ENCODE data around the gene ADAP1. TPM values are rescaled to one million over a fixed set of nuclear protein-coding genes. Genes with fewer than 3 reads are reported as not detected.
A peak's percentile ranks its signal among the peaks of the same experiment; 100 is the strongest.

ADAP1 gene
- total and polyA plus RNA-seq, 2 donors = 6.2 to 9.4 TPM

DNA sequence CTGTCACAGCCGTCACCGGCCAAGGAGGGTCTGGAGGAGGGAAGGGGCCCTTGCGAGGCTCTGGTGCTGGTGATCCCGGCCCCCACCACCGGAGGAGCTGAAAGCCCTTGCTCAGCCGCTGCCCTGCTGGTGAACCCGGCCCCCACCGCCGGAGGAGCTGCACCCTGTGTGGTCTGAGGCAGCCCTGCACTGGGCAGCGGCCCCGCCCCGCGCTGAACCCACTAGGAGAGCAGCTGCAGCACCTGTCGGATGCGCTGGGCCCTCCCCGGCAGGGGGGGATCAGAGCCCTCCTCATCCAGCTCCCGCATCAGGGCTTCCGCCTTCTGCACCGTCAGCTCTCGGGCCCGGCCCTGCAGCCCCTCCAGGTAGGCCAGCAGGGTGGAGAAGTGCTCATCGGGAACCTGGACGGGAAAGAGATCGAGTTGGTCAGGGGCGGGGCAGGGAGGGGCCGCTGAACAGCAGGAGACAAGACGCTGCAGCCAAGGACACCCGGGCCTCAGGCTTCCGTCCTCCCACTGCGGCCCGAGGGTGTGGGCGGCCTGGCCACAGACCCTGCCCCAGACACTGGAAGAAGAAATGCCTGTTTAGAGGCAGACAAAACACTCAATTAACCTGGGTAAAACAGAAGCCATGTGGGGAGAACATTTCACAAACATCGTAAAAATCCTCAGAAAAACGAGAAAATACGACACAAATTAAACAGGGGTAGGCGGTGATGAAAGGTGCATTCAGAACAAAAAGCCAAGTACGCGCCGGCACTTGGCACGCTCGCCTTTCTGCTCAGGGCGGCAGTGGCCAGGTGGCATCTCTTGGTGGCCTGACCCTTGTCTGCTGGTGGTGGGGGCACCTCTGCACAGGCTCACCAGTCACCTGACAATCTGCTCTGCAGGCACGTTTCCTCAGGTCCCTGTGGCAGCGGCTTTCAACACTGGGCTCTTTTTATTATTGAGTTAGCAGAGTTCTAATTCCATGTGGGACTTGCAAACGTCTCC, 43.2 kb upstream of the ADAP1 start:
- H3K9me3 ChIP-seq (ENCODE audit: control insufficient read depth in 2 of 2, insufficient read depth in 1 of 2, low read length in 1 of 2) = no peaks in the 10 kb centered on the region
- no peak overlapping the region for H3K4me3 ChIP-seq (ENCODE audit: low read length in 2 of 2)
- no peaks in the 10 kb centered on the region for H3K27me3 ChIP-seq (ENCODE audit: control insufficient read depth in 2 of 2, insufficient read depth in 1 of 2, low read length in 1 of 2)
- no peak for DNase-seq (ENCODE audit: low read depth in 6 of 9, low spot score in 9 of 9)
- no peak overlapping the region for H3K27ac ChIP-seq (ENCODE audit: low read depth in 1 of 2, low read length in 1 of 2)
- peaks cover 0 to 7% of the 10 kb centered on the region in 2 donors for H3K4me1 ChIP-seq (ENCODE audit: control insufficient read depth in 2 of 2, insufficient read depth in 2 of 2, low read length in 2 of 2)
- peaks cover 0 to 12% of the 10 kb centered on the region in 2 donors for H3K36me3 ChIP-seq (ENCODE audit: control insufficient read depth in 2 of 2, insufficient read depth in 2 of 2, low read length in 1 of 2)
- 97% methylated on average over 45 of the region's 45 CpGs for WGBS

DNA sequence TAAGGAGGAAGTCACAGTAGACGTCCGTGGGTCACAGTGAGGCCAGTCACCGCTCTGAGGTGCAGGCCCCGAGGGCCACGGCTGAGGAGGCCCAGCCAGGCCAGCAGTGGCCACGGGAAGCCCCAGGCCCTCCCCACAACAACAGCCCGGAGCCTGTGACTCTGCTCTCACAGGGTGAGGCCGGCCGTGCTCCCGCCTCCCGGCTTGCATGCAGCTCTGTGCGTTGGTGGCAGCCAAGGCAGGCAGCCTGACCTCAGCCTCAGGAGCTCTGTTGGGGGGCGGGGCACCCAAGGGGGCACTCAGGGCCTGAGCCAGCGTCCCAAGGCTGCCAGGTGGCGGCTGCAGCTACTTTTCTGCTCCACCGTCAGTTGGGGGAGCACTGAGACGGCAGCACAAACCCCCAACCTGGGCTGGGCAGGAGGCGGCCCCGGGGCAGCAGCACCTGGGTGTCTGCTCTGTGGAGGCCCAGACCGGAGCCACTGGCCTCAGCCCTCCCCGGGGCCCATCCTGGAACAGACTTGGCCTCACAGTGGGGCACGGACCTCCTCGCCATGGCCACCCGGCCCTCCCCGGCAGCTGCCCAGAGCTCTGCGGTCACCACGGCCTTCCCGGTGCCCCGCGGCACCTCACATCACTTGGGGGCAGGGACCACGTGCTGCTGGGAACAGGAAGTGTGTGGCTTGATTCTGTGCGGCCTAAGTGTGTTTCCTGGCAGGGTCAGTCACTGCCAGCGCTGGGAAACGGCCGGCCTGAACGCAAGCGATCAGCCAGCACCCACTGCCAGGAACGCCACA, 41.8 kb upstream of the ADAP1 start:
- H3K36me3 ChIP-seq (ENCODE audit: control insufficient read depth in 2 of 2, insufficient read depth in 2 of 2, low read length in 1 of 2) = peaks cover 0 to 12% of the 10 kb centered on the region in 2 donors
- WGBS = 89% methylated on average over 38 of the region's 38 CpGs
- H3K4me3 ChIP-seq (ENCODE audit: low read length in 2 of 2) = no peak overlapping the region
- peaks cover 0 to 7% of the 10 kb centered on the region in 2 donors for H3K4me1 ChIP-seq (ENCODE audit: control insufficient read depth in 2 of 2, insufficient read depth in 2 of 2, low read length in 2 of 2)
- no peak overlapping the region for H3K27ac ChIP-seq (ENCODE audit: low read depth in 1 of 2, low read length in 1 of 2)
- no peaks in the 10 kb centered on the region for H3K9me3 ChIP-seq (ENCODE audit: control insufficient read depth in 2 of 2, insufficient read depth in 1 of 2, low read length in 1 of 2)
- H3K27me3 ChIP-seq (ENCODE audit: control insufficient read depth in 2 of 2, insufficient read depth in 1 of 2, low read length in 1 of 2) = no peaks in the 10 kb centered on the region
- DNase-seq (ENCODE audit: low read depth in 6 of 9, low spot score in 9 of 9) = no peak

DNA sequence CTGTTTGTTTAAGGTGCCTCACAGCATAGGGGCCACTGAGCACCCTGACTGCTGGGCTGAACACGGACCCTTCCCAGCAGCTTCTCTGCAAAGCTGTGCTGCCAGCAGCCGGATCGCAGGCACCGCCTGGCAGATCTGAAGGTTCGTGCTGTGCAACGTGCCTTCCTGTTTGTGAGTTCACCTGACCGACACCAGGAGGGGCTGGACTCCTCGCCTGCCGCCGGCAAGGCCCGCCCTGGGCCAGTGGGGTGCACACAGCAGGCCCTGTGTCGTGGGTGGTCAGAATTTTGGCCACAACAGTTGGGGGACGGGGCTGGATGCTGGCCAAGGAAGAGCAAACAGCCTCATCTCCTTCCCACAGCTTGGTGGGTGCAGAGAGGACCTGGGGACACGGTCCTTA, 41.1 kb upstream of the ADAP1 start:
- no peaks in the 10 kb centered on the region for H3K9me3 ChIP-seq (ENCODE audit: control insufficient read depth in 2 of 2, insufficient read depth in 1 of 2, low read length in 1 of 2)
- H3K36me3 ChIP-seq (ENCODE audit: control insufficient read depth in 2 of 2, insufficient read depth in 2 of 2, low read length in 1 of 2) = peaks cover 0 to 12% of the 10 kb centered on the region in 2 donors
- H3K27ac ChIP-seq (ENCODE audit: low read depth in 1 of 2, low read length in 1 of 2) = no peak overlapping the region
- 94% methylated on average over 14 of the region's 14 CpGs for WGBS
- H3K4me1 ChIP-seq (ENCODE audit: control insufficient read depth in 2 of 2, insufficient read depth in 2 of 2, low read length in 2 of 2) = peaks cover 0 to 8% of the 10 kb centered on the region in 2 donors
- H3K4me3 ChIP-seq (ENCODE audit: low read length in 2 of 2) = no peak overlapping the region
- no peaks in the 10 kb centered on the region for H3K27me3 ChIP-seq (ENCODE audit: control insufficient read depth in 2 of 2, insufficient read depth in 1 of 2, low read length in 1 of 2)
- DNase-seq (ENCODE audit: low read depth in 6 of 9, low spot score in 9 of 9) = no peak

DNA sequence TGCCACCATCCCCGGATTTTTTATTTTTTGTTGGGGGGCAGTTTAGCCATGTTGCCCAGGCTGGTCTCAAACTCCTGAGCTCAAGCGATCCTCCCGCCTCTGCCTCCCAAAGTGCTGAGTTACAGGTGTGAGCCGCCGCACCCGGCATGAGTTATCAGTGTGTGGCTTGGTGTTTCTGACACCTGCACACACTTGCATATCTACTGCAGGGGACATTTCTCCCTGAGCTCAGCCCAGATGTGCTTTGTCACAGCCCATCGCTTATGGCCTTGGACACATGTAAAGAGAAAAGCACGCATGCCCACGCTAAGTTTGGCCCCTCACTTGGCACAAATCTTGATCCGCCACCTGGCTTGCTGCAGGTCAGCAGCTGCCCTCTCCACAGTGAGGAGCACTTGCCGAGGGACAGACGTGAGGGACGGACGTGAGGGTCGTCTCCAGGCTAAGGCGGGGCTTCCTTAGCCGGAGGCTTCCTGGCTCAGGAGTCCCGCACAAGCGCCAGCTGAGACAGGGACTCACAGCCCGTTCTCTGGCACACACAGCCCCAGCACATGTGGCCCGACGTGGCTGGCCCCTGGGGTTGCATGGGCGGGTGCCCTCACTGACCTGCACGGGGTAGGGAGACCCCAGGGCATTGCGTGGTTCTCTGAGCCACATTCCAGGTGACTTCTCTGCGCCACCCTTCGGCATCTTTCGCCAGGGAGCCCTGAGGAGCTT, 40.3 kb upstream of the ADAP1 start:
- WGBS = 90% methylated on average over 28 of the region's 28 CpGs
- H3K27ac ChIP-seq (ENCODE audit: low read depth in 1 of 2, low read length in 1 of 2) = no peak overlapping the region
- no peak overlapping the region for H3K4me3 ChIP-seq (ENCODE audit: low read length in 2 of 2)
- H3K36me3 ChIP-seq (ENCODE audit: control insufficient read depth in 2 of 2, insufficient read depth in 2 of 2, low read length in 1 of 2) = peaks cover 0 to 11% of the 10 kb centered on the region in 2 donors
- H3K9me3 ChIP-seq (ENCODE audit: control insufficient read depth in 2 of 2, insufficient read depth in 1 of 2, low read length in 1 of 2) = no peaks in the 10 kb centered on the region
- peaks cover 0 to 11% of the 10 kb centered on the region in 2 donors for H3K4me1 ChIP-seq (ENCODE audit: control insufficient read depth in 2 of 2, insufficient read depth in 2 of 2, low read length in 2 of 2)
- peaks cover 0 to 3% of the 10 kb centered on the region in 2 donors for H3K27me3 ChIP-seq (ENCODE audit: control insufficient read depth in 2 of 2, insufficient read depth in 1 of 2, low read length in 1 of 2)
- DNase-seq (ENCODE audit: low read depth in 6 of 9, low spot score in 9 of 9) = no peak

DNA sequence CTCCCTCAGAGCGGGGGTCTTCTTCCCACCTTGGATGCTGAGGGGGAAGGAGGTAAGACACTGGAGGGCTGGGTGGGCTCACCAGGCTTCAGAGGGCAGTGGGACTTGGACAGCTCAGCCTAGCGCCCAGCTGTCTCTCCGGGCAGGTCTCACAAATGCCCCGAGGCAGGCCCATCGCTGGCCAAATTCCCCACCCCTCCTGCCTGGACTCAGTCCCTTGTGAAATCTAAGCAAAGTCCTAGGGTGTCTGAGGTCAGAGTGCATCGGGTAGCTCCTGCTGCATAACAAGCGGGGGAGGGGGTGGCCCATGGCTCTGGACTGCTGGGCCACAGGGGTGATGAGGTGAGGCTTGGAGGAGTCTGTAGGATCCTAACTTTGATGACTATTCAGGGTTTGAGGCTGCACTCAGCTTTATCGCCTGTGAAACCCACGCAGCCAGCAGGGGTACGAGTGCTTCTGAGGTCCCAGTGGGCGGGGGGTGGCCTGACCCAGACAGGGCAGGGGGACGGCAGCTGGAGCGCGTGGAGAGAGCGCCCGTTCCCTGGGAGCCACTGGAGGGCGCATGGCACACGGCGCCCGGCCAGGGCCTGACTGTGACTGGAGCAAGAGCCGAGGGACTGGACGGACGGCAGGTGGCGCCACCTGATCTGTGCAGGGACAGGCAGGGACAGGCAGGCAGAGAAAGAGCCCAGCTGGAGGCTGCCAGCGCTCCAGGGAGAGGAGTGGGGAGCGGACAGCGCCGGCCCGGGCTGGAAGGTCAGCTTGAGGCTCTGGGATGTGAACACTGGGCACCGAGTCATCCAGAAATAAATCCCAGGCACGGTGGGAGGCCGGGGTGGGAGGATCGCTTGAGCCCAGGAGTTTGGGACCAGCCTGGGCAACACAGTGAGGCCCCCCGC, 38.5 kb upstream of the ADAP1 start:
- peaks cover 3 to 16% of the 10 kb centered on the region in 2 donors for H3K27me3 ChIP-seq (ENCODE audit: control insufficient read depth in 2 of 2, insufficient read depth in 1 of 2, low read length in 1 of 2)
- WGBS = 27% methylated on average over 34 of the region's 34 CpGs
- no peak overlapping the region for H3K4me3 ChIP-seq (ENCODE audit: low read length in 2 of 2)
- no peaks in the 10 kb centered on the region for H3K9me3 ChIP-seq (ENCODE audit: control insufficient read depth in 2 of 2, insufficient read depth in 1 of 2, low read length in 1 of 2)
- peaks cover 0 to 11% of the 10 kb centered on the region in 2 donors for H3K4me1 ChIP-seq (ENCODE audit: control insufficient read depth in 2 of 2, insufficient read depth in 2 of 2, low read length in 2 of 2)
- H3K27ac ChIP-seq (ENCODE audit: low read depth in 1 of 2, low read length in 1 of 2) = no peak overlapping the region
- peak; percentile 63 to 95 (median 88) for DNase-seq (ENCODE audit: low read depth in 6 of 9, low spot score in 9 of 9)
- H3K36me3 ChIP-seq (ENCODE audit: control insufficient read depth in 2 of 2, insufficient read depth in 2 of 2, low read length in 1 of 2) = peaks cover 0 to 4% of the 10 kb centered on the region in 2 donors

- DNase-seq (ENCODE audit: low read depth in 6 of 9, low spot score in 9 of 9) = no peak
- 93% methylated on average over 34 of the region's 34 CpGs for WGBS
Observed at GRCh38 chr7:991729-992656, 37.5 kb upstream of the ADAP1 start.

DNA sequence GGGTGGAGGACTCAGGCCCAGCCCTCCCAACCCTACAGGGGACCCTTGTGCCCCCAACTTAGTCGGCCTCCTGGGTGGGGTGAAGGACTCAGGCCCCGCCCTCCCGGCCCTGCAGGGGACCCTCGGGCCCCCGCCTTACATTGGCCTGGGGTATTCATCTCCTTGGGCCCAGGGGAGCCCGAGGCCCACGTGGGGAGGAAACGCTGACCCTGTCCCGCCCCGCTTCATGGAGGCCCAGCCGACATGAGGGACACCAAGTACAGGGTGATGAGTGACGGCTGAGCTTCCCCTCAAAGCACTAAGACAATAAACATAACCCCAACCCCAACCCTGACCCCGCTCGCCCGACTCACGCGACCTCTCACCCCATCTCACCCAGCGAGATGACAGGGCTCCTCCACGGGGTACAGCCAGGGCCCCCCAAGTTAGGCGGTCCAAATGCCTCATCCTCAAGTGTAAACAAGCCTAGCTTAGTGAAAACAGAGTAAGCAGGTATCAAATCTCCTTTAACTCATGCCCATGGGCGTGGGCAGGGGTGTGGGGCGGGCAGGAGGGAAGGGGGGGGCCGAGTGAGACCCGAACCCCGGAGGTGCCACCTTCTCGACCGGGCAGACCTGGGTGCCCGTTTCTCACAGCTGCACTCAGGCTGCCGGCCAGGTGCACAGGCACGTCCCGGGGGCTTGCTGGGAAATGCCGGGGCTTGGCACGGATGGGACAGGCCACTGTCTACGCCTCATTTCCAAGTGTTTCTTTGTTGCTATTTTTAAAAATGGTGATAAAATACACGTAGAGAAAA, 36.7 kb upstream of the ADAP1 start:
- Histone ChIP-seq H3K27ac (ENCODE audit: low read depth in 1 of 2, low read length in 1 of 2) (no peak overlapping the region), H3K27me3 (ENCODE audit: control insufficient read depth in 2 of 2, insufficient read depth in 1 of 2, low read length in 1 of 2) (peaks cover 3 to 34% of the 10 kb centered on the region in 2 donors), H3K4me1 (ENCODE audit: control insufficient read depth in 2 of 2, insufficient read depth in 2 of 2, low read length in 2 of 2) (peaks cover 0 to 11% of the 10 kb centered on the region in 2 donors), H3K9me3 (ENCODE audit: control insufficient read depth in 2 of 2, insufficient read depth in 1 of 2, low read length in 1 of 2) (no peaks in the 10 kb centered on the region), H3K36me3 (ENCODE audit: control insufficient read depth in 2 of 2, insufficient read depth in 2 of 2, low read length in 1 of 2) (no peaks in the 10 kb centered on the region), H3K4me3 (ENCODE audit: low read length in 2 of 2) (no peak overlapping the region)
- 92% methylated on average over 35 of the region's 35 CpGs for WGBS
- DNase-seq (ENCODE audit: low read depth in 6 of 9, low spot score in 9 of 9) = no peak

More at GRCh38 chr7:991729-992656, 37.5 kb upstream of the ADAP1 start:
- peaks cover 3 to 26% of the 10 kb centered on the region in 2 donors for H3K27me3 ChIP-seq (ENCODE audit: control insufficient read depth in 2 of 2, insufficient read depth in 1 of 2, low read length in 1 of 2)
- peaks cover 0 to 11% of the 10 kb centered on the region in 2 donors for H3K4me1 ChIP-seq (ENCODE audit: control insufficient read depth in 2 of 2, insufficient read depth in 2 of 2, low read length in 2 of 2)
- no peak overlapping the region for H3K4me3 ChIP-seq (ENCODE audit: low read length in 2 of 2)
- peaks cover 0 to 3% of the 10 kb centered on the region in 2 donors for H3K36me3 ChIP-seq (ENCODE audit: control insufficient read depth in 2 of 2, insufficient read depth in 2 of 2, low read length in 1 of 2)
- no peak overlapping the region for H3K27ac ChIP-seq (ENCODE audit: low read depth in 1 of 2, low read length in 1 of 2)
- H3K9me3 ChIP-seq (ENCODE audit: control insufficient read depth in 2 of 2, insufficient read depth in 1 of 2, low read length in 1 of 2) = no peaks in the 10 kb centered on the region

All from thymus (tissue), 11 donors.